Activated naive CD4-positive, alpha-beta T cell treated with anti-CD3 and anti-CD28 coated beads, Interleukin-2, amount 10 ng/mL, durations not matched to agents 7 days and 5 days (primary cell): ENCODE results near the gene DNAH9.

ENCODE experiments used
- CTCF ChIA-PET: fragments of 350-600 bp; sonication (Branson Sonifier 250); formaldehyde crosslinking; loops from one replicate; lab custom pipeline; 2021; ENCODE audit warnings: antibody characterized with exemption; lab: Charles Lee
- DNase-seq: peaks from one replicate; pipeline ENCODE4 v3.0.0-alpha.2; 2020
- H3K27ac Mint-ChIP-seq: one replicate; pipeline ENCODE4 v1.8.0; 2021; ENCODE audit warnings: mild to moderate bottlenecking, moderate library complexity, mixed read lengths
- H3K27me3 Mint-ChIP-seq: one replicate; pipeline ENCODE4 v1.8.0; 2021; ENCODE audit warnings: mild to moderate bottlenecking, mixed read lengths
- H3K36me3 Mint-ChIP-seq: one replicate; pipeline ENCODE4 v1.8.0; 2021; ENCODE audit warnings: mixed read lengths
- H3K4me1 Mint-ChIP-seq: one replicate; pipeline ENCODE4 v1.8.0; 2021; ENCODE audit warnings: mixed read lengths
- H3K4me3 Mint-ChIP-seq: one replicate; pipeline ENCODE4 v1.8.0; 2021; ENCODE audit warnings: mild to moderate bottlenecking, moderate library complexity, mixed read lengths
- H3K9me3 Mint-ChIP-seq: one replicate; pipeline ENCODE4 v1.8.0; 2021; ENCODE audit warnings: mixed read lengths

Gene DNAH9

DNA sequence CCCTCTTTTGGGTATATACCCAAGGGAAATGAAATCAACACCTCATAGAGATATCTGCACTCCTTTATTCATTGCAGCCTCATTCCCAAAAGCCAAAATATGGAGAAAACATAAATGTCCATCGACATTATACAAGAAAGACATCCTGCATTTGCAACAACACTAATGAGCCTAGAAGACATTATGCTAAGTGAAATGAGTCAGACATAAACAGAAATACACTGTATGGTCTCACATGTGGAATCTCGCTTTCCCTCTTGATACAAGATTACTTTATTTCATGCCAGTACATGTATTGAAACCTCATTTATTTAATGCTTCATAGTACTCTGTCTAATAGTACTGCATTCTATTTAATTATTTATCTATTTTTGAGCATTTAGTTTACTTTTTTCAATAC is 241.8 kb downstream of the DNAH9 start:
- Mint-ChIP-seq H3K9me3 (peaks cover 2% of the 10 kb centered on the region), H3K36me3 (no peaks in the 10 kb centered on the region), H3K4me1 (no peaks in the 10 kb centered on the region), H3K4me3 (no peak overlapping the region), H3K27me3 (no peaks in the 10 kb centered on the region), H3K27ac (no peak overlapping the region)
- DNase-seq: no peak
- CTCF ChIA-PET: no interaction called here

DNA sequence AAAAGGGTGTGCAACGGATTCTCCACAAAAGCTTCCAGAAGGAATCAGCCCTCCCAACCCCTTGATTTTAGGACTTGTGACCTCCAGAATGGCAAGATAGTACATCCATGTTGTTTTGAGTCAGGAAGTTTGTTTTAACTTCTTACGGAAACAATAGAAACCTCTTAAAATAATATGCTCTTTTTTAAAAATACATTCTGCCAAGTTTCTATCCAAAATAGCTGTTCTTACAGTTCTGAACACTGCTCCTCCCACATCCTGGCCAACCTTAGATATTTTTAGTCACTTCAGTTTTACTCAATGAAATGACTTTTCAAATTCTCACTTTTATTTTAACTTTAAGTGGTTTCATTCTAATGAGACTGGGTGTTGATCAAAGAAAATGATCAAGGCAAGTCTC is 242.6 kb downstream of the DNAH9 start:
- no peaks in the 10 kb centered on the region for H3K36me3 Mint-ChIP-seq
- no peaks in the 10 kb centered on the region for H3K27me3 Mint-ChIP-seq
- peaks cover 2% of the 10 kb centered on the region for H3K9me3 Mint-ChIP-seq
- no peak for DNase-seq
- H3K4me3 Mint-ChIP-seq: no peak overlapping the region
- CTCF ChIA-PET: no interaction called here
- no peaks in the 10 kb centered on the region for H3K4me1 Mint-ChIP-seq
- H3K27ac Mint-ChIP-seq: no peak overlapping the region

DNA sequence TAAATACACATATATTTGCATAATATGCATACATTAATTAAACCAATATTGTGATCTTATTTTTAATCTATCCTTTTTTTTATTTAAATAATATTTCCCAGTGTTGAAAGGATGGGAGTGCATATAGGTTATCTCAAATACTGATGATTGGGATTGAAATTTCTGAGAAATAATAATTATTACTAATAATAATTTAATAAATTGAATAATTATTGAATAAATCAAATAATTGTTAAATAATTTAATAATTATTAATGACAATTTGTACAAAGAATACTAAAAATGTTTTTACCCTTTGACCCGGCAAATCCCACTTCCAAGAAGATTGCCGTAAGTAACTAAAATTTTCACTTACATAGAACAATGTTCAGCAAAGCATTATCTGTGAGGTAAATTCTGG is 250.1 kb downstream of the DNAH9 start:
- Mint-ChIP-seq H3K4me3 (no peak overlapping the region), H3K27me3 (no peaks in the 10 kb centered on the region), H3K4me1 (no peaks in the 10 kb centered on the region), H3K36me3 (no peaks in the 10 kb centered on the region), H3K9me3 (peaks cover 13% of the 10 kb centered on the region), H3K27ac (no peak overlapping the region)
- CTCF ChIA-PET: no interaction called here
- no peak for DNase-seq

DNA sequence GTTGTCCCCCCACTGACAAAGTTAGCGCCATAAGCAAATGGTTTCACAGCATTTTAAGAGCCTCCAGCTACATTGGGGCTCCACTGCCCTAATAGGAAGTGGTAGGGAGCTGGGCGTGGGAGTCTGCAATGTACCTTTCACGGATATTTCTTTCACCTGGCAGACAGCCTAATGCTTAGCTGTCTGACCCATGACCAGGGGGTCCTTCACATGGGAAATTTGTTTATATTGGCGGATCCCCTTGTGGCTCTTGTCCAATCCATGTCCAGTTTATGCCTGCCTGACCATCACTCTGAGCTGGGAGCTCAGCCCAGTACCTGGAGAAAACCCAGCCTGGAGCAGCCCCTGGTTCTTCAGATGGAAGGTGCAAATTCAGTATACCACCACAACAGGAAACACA is 254.0 kb downstream of the DNAH9 start:
- H3K27me3 Mint-ChIP-seq: no peaks in the 10 kb centered on the region
- CTCF ChIA-PET: no interaction called here
- no peaks in the 10 kb centered on the region for H3K4me1 Mint-ChIP-seq
- peaks cover 13% of the 10 kb centered on the region for H3K9me3 Mint-ChIP-seq
- no peak overlapping the region for H3K4me3 Mint-ChIP-seq
- H3K27ac Mint-ChIP-seq: no peak overlapping the region
- no peaks in the 10 kb centered on the region for H3K36me3 Mint-ChIP-seq
- no peak for DNase-seq

DNA sequence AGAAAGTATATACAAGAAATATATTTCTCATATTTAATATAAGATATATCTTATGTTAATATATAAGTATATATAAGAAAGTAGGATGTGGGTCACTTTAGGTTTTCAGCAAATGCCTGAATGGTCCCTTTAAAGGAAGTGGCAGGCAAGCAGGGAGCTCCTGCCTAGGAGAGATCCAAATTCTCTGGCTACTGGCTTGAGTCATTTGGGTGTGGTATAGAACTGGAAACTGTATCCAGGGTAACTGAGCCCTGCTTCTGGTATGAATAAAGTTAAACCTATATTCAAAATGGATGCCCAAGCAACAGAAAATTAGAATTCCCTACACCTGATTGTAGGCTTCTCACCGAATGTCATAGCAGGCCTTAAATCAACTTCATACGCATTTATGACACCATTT is 254.6 kb downstream of the DNAH9 start:
- CTCF ChIA-PET: no interaction called here
- H3K27me3 Mint-ChIP-seq: no peaks in the 10 kb centered on the region
- DNase-seq: no peak
- H3K27ac Mint-ChIP-seq: no peak overlapping the region
- no peak overlapping the region for H3K4me3 Mint-ChIP-seq
- no peaks in the 10 kb centered on the region for H3K36me3 Mint-ChIP-seq
- H3K4me1 Mint-ChIP-seq: no peaks in the 10 kb centered on the region
- peaks cover 12% of the 10 kb centered on the region for H3K9me3 Mint-ChIP-seq

DNA sequence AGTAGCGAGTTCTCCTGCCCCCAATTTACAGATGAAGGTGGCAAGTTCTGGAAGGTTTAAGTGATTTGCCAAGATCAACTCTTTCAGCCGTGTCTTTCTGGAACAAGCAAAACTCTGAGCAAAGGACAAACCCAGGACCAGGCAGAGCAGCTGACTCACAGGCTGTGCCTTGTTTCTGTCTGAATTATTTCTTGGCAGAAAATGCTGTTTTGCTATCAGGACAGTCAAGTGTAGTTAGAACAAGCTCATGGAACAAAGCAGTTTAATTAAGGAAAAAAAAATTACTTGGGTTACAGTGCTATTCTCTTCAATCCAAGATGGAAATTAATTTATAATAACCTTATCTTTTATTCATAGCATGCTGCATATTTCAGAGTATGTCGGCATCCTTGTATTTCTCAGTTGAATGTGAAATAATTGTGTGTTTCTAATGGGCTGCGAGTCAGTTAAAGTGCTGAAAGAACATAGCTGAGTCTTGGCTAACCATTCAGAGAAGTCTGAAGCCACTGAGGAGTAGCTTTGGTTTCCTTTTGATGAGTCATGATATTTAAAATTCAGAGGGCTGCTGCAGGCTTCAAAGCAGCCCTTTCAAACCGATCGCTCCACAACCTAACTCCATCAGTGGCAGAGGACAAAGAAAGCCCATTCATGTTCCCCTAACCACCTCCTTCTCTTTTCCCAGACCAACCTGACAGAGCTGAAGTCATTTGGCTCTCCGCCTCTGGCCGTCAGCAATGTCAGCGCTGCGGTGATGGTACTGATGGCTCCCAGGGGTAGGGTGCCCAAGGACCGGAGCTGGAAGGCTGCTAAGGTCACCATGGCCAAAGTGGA is 255.3 kb downstream of the DNAH9 start:
- H3K9me3 Mint-ChIP-seq: peaks cover 11% of the 10 kb centered on the region
- H3K4me3 Mint-ChIP-seq: no peak overlapping the region
- H3K36me3 Mint-ChIP-seq: no peaks in the 10 kb centered on the region
- no peak overlapping the region for H3K27ac Mint-ChIP-seq
- no peaks in the 10 kb centered on the region for H3K27me3 Mint-ChIP-seq
- CTCF ChIA-PET: no interaction called here
- no peaks in the 10 kb centered on the region for H3K4me1 Mint-ChIP-seq
- DNase-seq: no peak

DNA sequence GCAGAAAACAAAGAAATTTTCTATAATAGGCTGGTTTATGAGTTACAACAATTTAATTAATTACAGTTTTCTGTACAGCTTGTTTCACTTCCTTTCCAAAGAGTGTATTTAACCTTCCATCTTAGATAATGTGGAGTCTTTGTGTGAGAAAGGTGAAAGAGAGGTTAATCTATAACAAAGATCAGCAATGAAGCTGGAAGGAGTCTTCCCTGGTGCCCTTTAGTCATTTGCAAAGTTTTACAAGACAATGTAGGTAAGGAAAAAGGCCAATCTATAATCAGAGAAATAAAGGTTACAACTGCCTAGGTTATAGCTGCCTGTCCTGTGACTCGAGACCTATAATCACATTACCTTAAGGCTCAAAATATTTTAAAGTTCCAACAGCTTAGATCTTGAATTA is 257.0 kb downstream of the DNAH9 start:
- CTCF ChIA-PET: no interaction called here
- Mint-ChIP-seq H3K27me3 (no peaks in the 10 kb centered on the region), H3K4me3 (no peak overlapping the region)

DNA sequence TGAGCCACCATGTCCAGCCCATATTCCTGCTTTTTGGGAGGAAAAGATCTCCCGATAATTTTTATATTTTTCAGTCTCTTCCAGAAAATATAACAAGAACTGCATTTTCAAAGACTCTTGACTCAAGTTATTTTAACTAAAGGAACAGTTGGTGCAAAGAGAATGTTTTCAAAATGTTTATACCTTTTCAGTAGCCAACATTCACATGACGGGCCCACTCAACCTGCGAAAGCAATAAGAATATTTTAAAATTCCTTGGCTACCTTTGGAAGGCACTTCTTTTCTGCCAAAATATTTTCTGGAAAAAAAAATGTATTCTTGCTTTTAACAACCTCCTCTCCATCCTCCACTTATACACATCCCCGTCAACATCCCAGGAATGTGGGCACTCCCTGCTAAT is 258.7 kb downstream of the DNAH9 start:
- Mint-ChIP-seq H3K4me3 (no peak overlapping the region), H3K27ac (no peak overlapping the region), H3K9me3 (peaks cover 4% of the 10 kb centered on the region), H3K4me1 (no peaks in the 10 kb centered on the region), H3K36me3 (no peaks in the 10 kb centered on the region), H3K27me3 (no peaks in the 10 kb centered on the region)
- CTCF ChIA-PET: interaction anchor here (0.7 kb wide), 1 partner anchor 184 kb away, joined by 3 read pairs; no protein-coding TSS in a partner anchor
- DNase-seq: no peak

More for the DNA sequence above, 257.0 kb downstream of the DNAH9 start:
- Mint-ChIP-seq H3K27ac (no peak overlapping the region), H3K9me3 (peaks cover 9% of the 10 kb centered on the region), H3K4me1 (no peaks in the 10 kb centered on the region), H3K36me3 (no peaks in the 10 kb centered on the region)
- no peak for DNase-seq

DNA sequence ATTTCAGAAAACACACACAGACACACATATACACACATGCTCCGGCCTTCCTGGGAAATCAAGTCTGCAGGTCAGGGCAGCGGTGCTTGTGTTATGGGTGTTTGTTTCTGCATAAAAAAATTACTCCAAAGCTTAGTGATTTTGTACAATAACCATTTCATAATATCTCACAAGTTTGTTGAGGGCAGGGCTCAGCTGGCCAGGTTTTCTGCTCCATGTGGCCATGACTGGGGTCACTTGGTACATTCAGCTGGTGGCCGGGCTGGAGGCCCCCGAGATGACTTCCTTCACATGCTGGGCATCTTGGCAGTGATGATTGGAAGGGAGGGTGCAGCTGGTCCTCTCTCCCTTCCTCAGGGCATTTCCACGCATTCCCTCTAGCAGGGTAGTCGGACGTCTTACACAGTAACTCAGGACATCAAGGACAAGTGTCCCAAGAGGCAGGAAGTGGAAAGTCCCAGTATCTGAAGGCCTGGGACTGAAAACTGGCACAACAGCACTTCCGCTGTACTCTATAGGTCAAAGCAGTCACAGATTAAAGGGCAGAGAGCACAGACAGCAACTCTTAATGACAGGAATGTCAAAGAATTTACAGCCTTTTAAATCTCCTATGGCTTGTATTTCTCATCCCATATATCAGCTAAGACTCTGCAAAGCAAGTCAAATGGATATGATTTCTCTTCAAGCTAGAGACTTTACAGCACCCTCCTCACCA is 271.6 kb downstream of the DNAH9 start:
- no peaks in the 10 kb centered on the region for H3K27me3 Mint-ChIP-seq
- DNase-seq: no peak
- H3K4me3 Mint-ChIP-seq: no peak overlapping the region
- no peaks in the 10 kb centered on the region for H3K36me3 Mint-ChIP-seq
- H3K27ac Mint-ChIP-seq: no peak overlapping the region
- peaks cover 11% of the 10 kb centered on the region for H3K9me3 Mint-ChIP-seq
- no peaks in the 10 kb centered on the region for H3K4me1 Mint-ChIP-seq
- CTCF ChIA-PET: no interaction called here

DNA sequence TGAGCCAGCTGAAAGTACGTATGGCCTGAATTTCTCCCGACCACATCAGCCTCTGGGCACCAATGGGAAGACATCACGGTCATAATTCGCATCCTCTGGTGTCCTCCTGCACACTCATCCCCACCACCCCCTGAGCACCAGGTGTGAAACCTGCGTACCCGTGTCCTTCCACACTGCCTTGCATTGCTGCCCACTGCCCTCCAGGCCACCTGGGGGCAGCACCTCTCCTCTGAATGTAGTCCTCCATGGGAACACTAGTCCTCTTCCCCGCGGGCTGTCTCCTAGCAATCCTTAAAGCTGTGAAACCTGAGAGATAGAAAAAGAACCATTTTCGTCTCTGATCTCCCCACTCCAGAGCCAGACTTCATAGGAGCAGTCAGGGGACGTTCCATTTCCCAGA is 273.5 kb downstream of the DNAH9 start:
- peaks cover 11% of the 10 kb centered on the region for H3K9me3 Mint-ChIP-seq
- no peaks in the 10 kb centered on the region for H3K36me3 Mint-ChIP-seq
- H3K4me1 Mint-ChIP-seq: no peaks in the 10 kb centered on the region
- H3K27me3 Mint-ChIP-seq: no peaks in the 10 kb centered on the region
- CTCF ChIA-PET: no interaction called here
- no peak overlapping the region for H3K27ac Mint-ChIP-seq
- no peak for DNase-seq
- no peak overlapping the region for H3K4me3 Mint-ChIP-seq

DNA sequence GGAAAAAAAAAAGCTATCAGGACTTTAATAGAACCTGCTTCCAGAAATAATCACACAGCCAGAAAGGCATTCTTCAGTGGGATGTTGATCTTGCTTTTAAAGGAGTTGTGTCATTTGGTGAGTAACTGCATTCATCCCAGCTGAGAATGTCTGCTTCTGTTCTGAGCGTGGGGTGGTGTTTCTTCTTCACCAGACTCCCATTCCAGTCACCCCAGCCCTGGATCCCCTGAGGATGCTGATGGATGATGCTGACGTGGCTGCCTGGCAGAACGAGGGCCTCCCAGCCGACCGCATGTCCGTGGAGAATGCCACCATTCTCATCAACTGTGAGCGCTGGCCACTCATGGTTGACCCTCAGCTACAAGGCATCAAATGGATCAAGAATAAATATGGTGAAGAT is 276.5 kb downstream of the DNAH9 start:
- Mint-ChIP-seq H3K27me3 (no peaks in the 10 kb centered on the region), H3K27ac (no peak overlapping the region)
- no peak for DNase-seq

DNA sequence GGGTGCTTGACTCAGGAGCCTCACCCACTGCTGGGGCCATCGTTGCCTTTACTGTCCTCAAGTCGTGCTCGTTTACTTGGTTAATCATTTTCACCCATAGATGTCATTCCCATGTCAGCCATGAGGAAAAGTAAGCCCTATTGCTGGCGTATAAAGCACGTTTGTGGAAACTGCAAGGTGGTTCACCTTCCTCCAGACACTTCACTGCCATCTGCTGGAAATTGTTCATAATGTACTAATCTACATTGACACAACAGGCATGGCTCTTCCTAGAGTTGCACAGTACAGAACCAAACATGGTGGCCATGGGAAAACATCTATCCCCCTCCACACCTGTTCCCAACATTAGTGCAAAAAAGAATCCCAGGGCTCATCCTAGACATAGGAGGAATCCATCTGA is 282.4 kb downstream of the DNAH9 start:
- H3K27me3 Mint-ChIP-seq: no peaks in the 10 kb centered on the region
- no peaks in the 10 kb centered on the region for H3K4me1 Mint-ChIP-seq
- DNase-seq: no peak
- no peaks in the 10 kb centered on the region for H3K9me3 Mint-ChIP-seq
- no peaks in the 10 kb centered on the region for H3K36me3 Mint-ChIP-seq
- H3K27ac Mint-ChIP-seq: no peak overlapping the region
- no peak overlapping the region for H3K4me3 Mint-ChIP-seq
- CTCF ChIA-PET: no interaction called here

More for the DNA sequence above, 276.5 kb downstream of the DNAH9 start:
- Mint-ChIP-seq H3K4me3 (no peak overlapping the region), H3K36me3 (no peaks in the 10 kb centered on the region), H3K9me3 (peaks cover 5% of the 10 kb centered on the region), H3K4me1 (no peaks in the 10 kb centered on the region)
- CTCF ChIA-PET: no interaction called here

DNA sequence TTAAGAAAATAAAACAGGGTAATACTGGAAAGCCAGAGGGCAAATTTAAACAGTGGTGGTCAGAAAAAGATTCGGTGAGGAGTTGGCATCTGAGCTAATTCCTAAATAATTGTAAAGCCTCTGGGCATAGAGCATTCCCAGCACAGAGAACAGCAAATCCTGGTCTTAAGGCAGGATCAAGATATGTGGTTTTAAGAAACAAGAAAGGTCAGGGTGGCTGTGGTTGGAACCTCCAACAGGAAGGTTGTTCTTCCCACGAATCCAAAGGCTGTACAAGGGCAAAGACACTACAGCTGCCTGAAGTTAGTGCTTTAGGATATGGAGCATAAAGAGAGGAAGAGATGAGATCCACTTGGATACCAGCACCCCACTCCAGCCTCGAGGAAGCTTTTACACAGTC is 284.4 kb downstream of the DNAH9 start:
- no peak overlapping the region for H3K27ac Mint-ChIP-seq
- H3K4me1 Mint-ChIP-seq: no peaks in the 10 kb centered on the region
- CTCF ChIA-PET: no interaction called here
- H3K9me3 Mint-ChIP-seq: no peaks in the 10 kb centered on the region
- no peak overlapping the region for H3K4me3 Mint-ChIP-seq
- no peaks in the 10 kb centered on the region for H3K27me3 Mint-ChIP-seq
- no peak for DNase-seq
- H3K36me3 Mint-ChIP-seq: no peaks in the 10 kb centered on the region

DNA sequence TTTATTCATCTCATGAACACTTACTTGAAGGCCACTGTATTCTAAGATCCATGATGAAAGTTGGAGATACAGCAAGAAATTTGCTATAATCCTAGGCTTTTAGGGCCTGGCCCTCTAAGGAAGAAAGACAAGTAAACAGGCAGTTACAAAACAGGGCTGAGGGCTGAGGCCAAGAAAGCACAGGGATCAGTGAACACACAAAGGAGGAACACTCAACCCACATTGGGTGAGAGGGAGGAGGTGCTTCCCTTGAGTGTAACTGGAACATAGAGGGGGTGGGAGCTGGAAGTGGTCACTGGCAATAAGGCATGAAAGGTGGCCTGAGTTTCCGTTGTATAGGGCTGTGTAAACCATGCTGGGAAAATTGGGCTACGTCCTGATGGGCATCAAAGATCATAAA is 286.8 kb downstream of the DNAH9 start:
- CTCF ChIA-PET: no interaction called here
- H3K27ac Mint-ChIP-seq: no peak overlapping the region

DNA sequence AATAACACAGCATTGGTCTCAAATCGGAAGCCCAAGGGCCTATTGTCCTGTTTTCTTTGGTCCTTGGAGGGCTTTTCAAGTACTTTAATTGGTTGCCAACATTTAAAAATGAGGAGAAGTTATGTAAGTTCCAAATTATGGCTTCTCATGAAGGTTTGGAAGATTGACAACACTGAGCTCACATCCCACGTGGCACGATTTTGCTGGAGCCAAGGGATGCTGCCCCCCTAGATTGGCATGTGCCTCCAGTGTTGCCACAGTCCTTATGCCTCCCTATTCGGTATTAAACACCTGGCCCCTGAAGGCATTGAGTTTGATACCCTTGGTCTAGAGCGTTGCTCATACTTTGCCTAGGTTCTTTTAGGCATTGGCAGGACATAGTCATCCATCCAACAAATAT is 291.0 kb downstream of the DNAH9 start:
- H3K27ac Mint-ChIP-seq: no peak overlapping the region
- CTCF ChIA-PET: interaction anchor here (1.1 kb wide), 1 partner anchor 16 kb away, joined by 3 read pairs; no protein-coding TSS in a partner anchor
- H3K4me1 Mint-ChIP-seq: no peaks in the 10 kb centered on the region
- H3K36me3 Mint-ChIP-seq: no peaks in the 10 kb centered on the region
- H3K27me3 Mint-ChIP-seq: no peaks in the 10 kb centered on the region
- DNase-seq: no peak
- H3K4me3 Mint-ChIP-seq: no peak overlapping the region
- peaks cover 2% of the 10 kb centered on the region for H3K9me3 Mint-ChIP-seq

More for the DNA sequence above, 286.8 kb downstream of the DNAH9 start:
- no peak for DNase-seq
- no peaks in the 10 kb centered on the region for H3K4me1 Mint-ChIP-seq
- no peak overlapping the region for H3K4me3 Mint-ChIP-seq
- no peaks in the 10 kb centered on the region for H3K36me3 Mint-ChIP-seq
- H3K9me3 Mint-ChIP-seq: no peaks in the 10 kb centered on the region
- no peaks in the 10 kb centered on the region for H3K27me3 Mint-ChIP-seq
